Endodermal cell (in vitro differentiated cells): Measurements from ENCODE around the gene SLC12A2. TPM values are rescaled to one million over a fixed set of nuclear protein-coding genes. Genes with fewer than 3 reads are reported as not detected.

Source experiments
- DNase-seq: peaks from one replicate; pipeline ENCODE4 v3.0.0-alpha.2; 2017
- H3K27ac ChIP-seq: 2 replicates; pipeline ENCODE4 v1.5.1; 2013; ENCODE audit warnings: mild to moderate bottlenecking, low read depth, low read length, moderate library complexity
- H3K27me3 ChIP-seq: 2 replicates; pipeline ENCODE4 v1.6.1; 2013; ENCODE audit warnings: mild to moderate bottlenecking, low read length, moderate library complexity; ENCODE audit not compliant: insufficient read depth, control insufficient read depth, poor library complexity, severe bottlenecking
- H3K36me3 ChIP-seq: 2 replicates; pipeline ENCODE4 v1.7.0; 2013; ENCODE audit warnings: mild to moderate bottlenecking, low read length, moderate library complexity; ENCODE audit not compliant: control insufficient read depth, insufficient read depth
- H3K4me1 ChIP-seq: one replicate; pipeline ENCODE4 v1.7.0; 2013; ENCODE audit warnings: low read length; ENCODE audit not compliant: control insufficient read depth, insufficient read depth
- H3K4me3 ChIP-seq: 2 replicates; pipeline ENCODE4 v1.5.1; 2013; ENCODE audit warnings: mild to moderate bottlenecking, low read length, moderate library complexity
- H3K9ac ChIP-seq: 2 replicates; pipeline ENCODE4 v1.6.1; 2013; ENCODE audit warnings: mild to moderate bottlenecking, low read length, moderate library complexity; ENCODE audit not compliant: poor library complexity, severe bottlenecking; ENCODE audit errors: extremely low read depth
- H3K9me3 ChIP-seq: 2 replicates; pipeline ENCODE4 v1.6.1; 2013; ENCODE audit warnings: mild to moderate bottlenecking, low read length, moderate library complexity; ENCODE audit not compliant: control insufficient read depth
- H3K27ac Mint-ChIP-seq: 2 replicates; pipeline ENCODE4 v1.8.0; 2020; ENCODE audit warnings: mixed read lengths
- H3K27me3 Mint-ChIP-seq: 2 replicates; pipeline ENCODE4 v1.8.0; 2021; ENCODE audit warnings: mild to moderate bottlenecking, mixed read lengths; ENCODE audit not compliant: insufficient read depth
- H3K36me3 Mint-ChIP-seq: 2 replicates; pipeline ENCODE4 v1.8.0; 2020; ENCODE audit warnings: low read depth, mixed read lengths
- H3K4me1 Mint-ChIP-seq: 2 replicates; pipeline ENCODE4 v1.8.0; 2020; ENCODE audit warnings: mixed read lengths
- H3K4me3 Mint-ChIP-seq: 2 replicates; pipeline ENCODE4 v1.8.0; 2020; ENCODE audit warnings: mild to moderate bottlenecking, moderate library complexity, mixed read lengths
- H3K9me3 Mint-ChIP-seq: 2 replicates; pipeline ENCODE4 v1.8.0; 2020; ENCODE audit warnings: mild to moderate bottlenecking, mixed read lengths
- CTCF ChIP-seq: fragments of 200-600 bp; sonication (generic); conservative IDR thresholded peaks from 2 replicates; pipeline ENCODE4 v1.5.0; 2021; ENCODE audit warnings: antibody characterized with exemption, mild to moderate bottlenecking
- WGBS, 2 experiments: methylation state at CpG; one replicate each; pipeline versions ENCODE4 v1.1.5 to v1.1.7; 2013; ENCODE audit warnings: missing lambda C conversion rate in 2 of 2, mixed read lengths in 1 of 2; ENCODE audit not compliant: insufficient coverage in 1 of 2, insufficient read length in 1 of 2; 5-methylcytosine and 5-hydroxymethylcytosine counted together
- total RNA-seq, 2 donors: library from RNA; stranded (reverse); fragmentation: NEBNext Ultra II Directional in 1 of 2; extraction: Animal tissue kit (Norgen Biotek cat#: 25700) in 1 of 2; gene quantifications; 2 replicates in 1 of 2; 3 replicates in 1 of 2; pipeline ENCODE4 v1.2.1, GENCODE V29; 2021

Gene SLC12A2
- total RNA-seq, 2 donors from 2014 or later: 16.7 to 25.1 TPM

GRCh38 chr5:128092144-128092543 lies 8.6 kb downstream of the SLC12A2 start:
- Mint-ChIP-seq H3K27me3 (no peaks in the 10 kb centered on the region), H3K27ac (no peak overlapping the region), H3K4me3 (no peak overlapping the region), H3K36me3 (peaks cover 6% of the 10 kb centered on the region), H3K4me1 (peaks cover 2% of the 10 kb centered on the region), H3K9me3 (peaks cover 10% of the 10 kb centered on the region)
- Histone ChIP-seq H3K4me3 (no peak overlapping the region), H3K9ac (no peak overlapping the region), H3K4me1 (no peaks in the 10 kb centered on the region), H3K27me3 (no peaks in the 10 kb centered on the region), H3K36me3 (no peaks in the 10 kb centered on the region), H3K9me3 (peaks cover 15% of the 10 kb centered on the region), H3K27ac (no peak overlapping the region)
- TF ChIP-seq CTCF: peak; percentile 49
- DNase-seq: no peak
- 95 to 100% methylated on average over 1 to 3 of the region's 4 CpGs for WGBS, 2 experiments

- no peak for TF ChIP-seq CTCF
- Mint-ChIP-seq H3K27ac (no peak overlapping the region), H3K4me1 (no peaks in the 10 kb centered on the region), H3K27me3 (no peaks in the 10 kb centered on the region), H3K4me3 (no peak overlapping the region), H3K36me3 (peaks cover 11% of the 10 kb centered on the region), H3K9me3 (peaks cover 21% of the 10 kb centered on the region)
- Histone ChIP-seq H3K36me3 (no peaks in the 10 kb centered on the region), H3K27ac (no peak overlapping the region), H3K9me3 (peaks cover 27% of the 10 kb centered on the region), H3K4me1 (no peaks in the 10 kb centered on the region), H3K9ac (no peak overlapping the region), H3K27me3 (no peaks in the 10 kb centered on the region), H3K4me3 (no peak overlapping the region)
- no peak for DNase-seq
- 92 to 97% methylated on average over 4 of the region's 4 CpGs for WGBS, 2 experiments
Measured at GRCh38 chr5:128093368-128093767, 9.8 kb downstream of the SLC12A2 start.

GRCh38 chr5:128097224-128097623 lies 13.7 kb downstream of the SLC12A2 start:
- H3K9ac ChIP-seq: no peak overlapping the region
- DNase-seq: no peak
- H3K4me1 ChIP-seq: no peaks in the 10 kb centered on the region
- H3K27ac Mint-ChIP-seq: no peak overlapping the region
- H3K36me3 Mint-ChIP-seq: peaks cover 13% of the 10 kb centered on the region
- WGBS, 2 experiments: 100% methylated on average over 1 of the region's 1 CpG; no CpG with 5 or more reads in 1 of the 2 experiments
- no peak for TF ChIP-seq CTCF
- H3K27me3 ChIP-seq: no peaks in the 10 kb centered on the region
- H3K4me3 ChIP-seq: no peak overlapping the region
- H3K4me3 Mint-ChIP-seq: no peak overlapping the region
- H3K27ac ChIP-seq: no peak overlapping the region
- peaks cover 3% of the 10 kb centered on the region for H3K4me1 Mint-ChIP-seq
- no peaks in the 10 kb centered on the region for H3K36me3 ChIP-seq
- H3K9me3 ChIP-seq: peaks cover 35% of the 10 kb centered on the region
- H3K27me3 Mint-ChIP-seq: no peaks in the 10 kb centered on the region
- peaks cover 27% of the 10 kb centered on the region for H3K9me3 Mint-ChIP-seq
